ENCODE data around the gene TNNI2.
"Not testable (repeated sequence)": the region's sequence is repeated elsewhere in the genome, so short reads cannot be mapped to it uniquely, and the experiment has no call there.

Gene TNNI2

GRCh38 chr11:1803246-1803645 is 35.5 kb upstream of the TNNI2 start:
- Histone ChIP-seq H3K27ac (no peak overlapping the region), H3K4me3 (no peak overlapping the region)
- TF ChIP-seq, protein P1, sequence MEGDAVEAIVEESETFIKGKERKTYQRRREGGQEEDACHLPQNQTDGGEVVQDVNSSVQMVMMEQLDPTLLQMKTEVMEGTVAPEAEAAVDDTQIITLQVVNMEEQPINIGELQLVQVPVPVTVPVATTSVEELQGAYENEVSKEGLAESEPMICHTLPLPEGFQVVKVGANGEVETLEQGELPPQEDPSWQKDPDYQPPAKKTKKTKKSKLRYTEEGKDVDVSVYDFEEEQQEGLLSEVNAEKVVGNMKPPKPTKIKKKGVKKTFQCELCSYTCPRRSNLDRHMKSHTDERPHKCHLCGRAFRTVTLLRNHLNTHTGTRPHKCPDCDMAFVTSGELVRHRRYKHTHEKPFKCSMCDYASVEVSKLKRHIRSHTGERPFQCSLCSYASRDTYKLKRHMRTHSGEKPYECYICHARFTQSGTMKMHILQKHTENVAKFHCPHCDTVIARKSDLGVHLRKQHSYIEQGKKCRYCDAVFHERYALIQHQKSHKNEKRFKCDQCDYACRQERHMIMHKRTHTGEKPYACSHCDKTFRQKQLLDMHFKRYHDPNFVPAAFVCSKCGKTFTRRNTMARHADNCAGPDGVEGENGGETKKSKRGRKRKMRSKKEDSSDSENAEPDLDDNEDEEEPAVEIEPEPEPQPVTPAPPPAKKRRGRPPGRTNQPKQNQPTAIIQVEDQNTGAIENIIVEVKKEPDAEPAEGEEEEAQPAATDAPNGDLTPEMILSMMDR (IDR thresholded peaks at IDR 0.05), result no peak
- DNase-seq (ENCODE audit: low spot score), result peak; percentile 67

DNA sequence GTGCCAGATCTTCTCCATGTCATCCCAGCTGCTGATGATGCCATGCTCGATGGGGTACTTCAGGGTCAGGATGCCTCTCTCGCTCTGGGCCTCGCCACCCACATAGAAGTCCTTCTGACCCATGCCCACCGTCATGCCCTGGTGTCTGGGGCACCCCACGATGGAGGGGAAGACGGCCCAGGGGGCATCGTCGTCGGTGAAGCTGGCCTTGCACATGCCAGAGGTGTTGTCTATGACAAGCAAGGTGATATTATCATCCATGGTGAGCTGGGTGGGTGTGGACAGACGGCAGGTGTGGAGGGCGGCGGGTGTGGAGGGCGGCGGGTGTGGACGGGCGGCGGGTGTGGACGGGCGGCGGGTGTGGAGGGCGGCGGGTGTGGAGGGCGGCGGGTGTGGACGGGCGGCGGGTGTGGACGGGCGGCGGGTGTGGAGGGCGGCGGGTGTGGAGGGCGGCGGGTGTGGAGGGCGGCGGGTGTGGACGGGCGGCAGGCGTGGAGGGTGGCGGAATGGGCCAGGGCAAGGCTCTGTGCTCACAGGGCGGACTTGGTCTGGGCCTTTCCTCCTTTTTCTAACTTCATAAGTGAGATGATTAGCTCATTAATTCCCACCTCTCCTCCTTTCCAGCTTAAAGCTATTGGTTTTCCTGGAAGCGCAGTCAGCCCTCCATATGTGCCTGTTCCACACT is 34.8 kb upstream of the TNNI2 start:
- H3K4me3 ChIP-seq, H3K27ac ChIP-seq: not testable (repeated sequence)
- DNase-seq (ENCODE audit: low spot score), result peak; percentile 62

DNA sequence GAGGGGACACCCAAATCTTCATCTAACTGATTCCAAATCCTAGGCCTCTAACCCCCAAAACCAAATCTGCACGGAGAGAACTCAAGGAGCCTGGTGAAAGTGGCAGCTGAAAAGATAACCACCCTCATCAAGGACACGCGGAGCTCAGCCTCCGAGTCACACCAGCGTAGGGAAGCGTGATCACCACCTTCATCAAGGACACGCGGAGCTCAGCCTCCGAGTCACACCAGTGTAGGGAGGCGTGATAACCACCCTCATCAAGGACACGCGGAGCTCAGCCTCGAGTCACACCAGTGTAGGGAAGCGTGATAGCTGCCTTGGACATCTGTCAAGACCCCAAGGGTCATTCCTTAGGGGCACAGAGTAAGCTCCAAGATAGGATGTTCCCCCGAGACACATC is 33.3 kb upstream of the TNNI2 start:
- Histone ChIP-seq H3K4me3 (no peak overlapping the region), H3K27ac (no peak overlapping the region)
- TF ChIP-seq, protein P1 (IDR thresholded peaks at IDR 0.05), result no peak
- DNase-seq (ENCODE audit: low spot score), result peak; percentile 47

GRCh38 chr11:1807264-1807995 is 31.4 kb upstream of the TNNI2 start:
- peak; percentile 22 for DNase-seq (ENCODE audit: low spot score)
- Histone ChIP-seq H3K4me3 (no peak overlapping the region), H3K27ac (no peak overlapping the region)
- TF ChIP-seq, protein P1 (IDR thresholded peaks at IDR 0.05), result no peak

DNA sequence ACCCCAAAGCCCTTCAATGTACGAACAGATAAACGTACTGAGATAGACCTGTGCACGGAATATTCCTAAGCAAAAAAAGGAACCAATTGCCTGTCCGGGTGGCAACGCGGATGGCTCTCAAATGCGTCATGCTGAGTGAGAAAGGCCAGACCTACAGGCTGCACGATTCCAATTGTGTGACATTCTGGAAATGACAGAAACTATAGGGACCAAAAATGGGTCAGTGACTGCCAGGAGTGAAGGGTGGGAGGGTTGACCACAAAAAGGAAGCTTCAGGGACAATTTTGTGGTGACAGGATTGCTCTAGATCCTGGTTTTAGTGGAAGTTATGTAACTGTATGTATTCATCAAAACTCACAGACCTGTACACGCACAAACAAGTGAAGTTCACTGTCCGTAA is 28.0 kb upstream of the TNNI2 start:
- no peak overlapping the region for H3K4me3 ChIP-seq
- DNase-seq (ENCODE audit: low spot score), result peak; percentile 54
- TF ChIP-seq, protein P1 (IDR thresholded peaks at IDR 0.05), result no peak
- no peak overlapping the region for H3K27ac ChIP-seq

- Histone ChIP-seq H3K27ac (no peak overlapping the region), H3K4me3 (no peak overlapping the region)
- DNase-seq (ENCODE audit: low spot score), result peak; percentile 38
- TF ChIP-seq, protein P1 (IDR thresholded peaks at IDR 0.05), result no peak
Measured at GRCh38 chr11:1812274-1812673, 26.5 kb upstream of the TNNI2 start.

DNA sequence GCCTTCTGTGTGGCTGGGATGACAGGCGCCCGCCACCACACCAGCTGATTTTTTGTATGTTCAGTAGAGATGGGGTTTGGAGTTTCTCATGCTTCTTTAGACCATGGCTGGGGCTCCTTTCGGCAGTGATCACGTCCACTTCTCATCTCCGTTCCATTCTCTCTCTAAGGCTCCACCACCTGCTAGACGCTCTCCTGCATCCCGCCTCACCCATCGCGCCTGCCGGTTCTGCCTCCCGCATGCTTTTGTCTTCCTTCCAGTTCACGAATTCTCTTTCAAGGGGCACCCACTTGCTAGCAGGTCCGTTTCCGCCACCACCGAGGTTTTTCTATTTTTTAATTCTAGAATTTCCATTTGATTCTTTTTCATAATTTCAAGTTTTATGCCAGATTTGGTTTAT is 26.0 kb upstream of the TNNI2 start:
- Histone ChIP-seq H3K27ac (no peak overlapping the region), H3K4me3 (no peak overlapping the region)
- TF ChIP-seq, protein P1 (IDR thresholded peaks at IDR 0.05), result no peak
- DNase-seq (ENCODE audit: low spot score), result peak; percentile 58

- H3K4me3 ChIP-seq, H3K27ac ChIP-seq: not testable (repeated sequence)
- DNase-seq (ENCODE audit: low spot score), result peak; percentile 41
Measured at GRCh38 chr11:1813356-1813755, 25.4 kb upstream of the TNNI2 start.

Measured in coronary artery (tissue), 2 donors.